Stimulated activated naive CD8-positive, alpha-beta T cell treated with anti-CD3 and anti-CD28 coated beads, Interleukin-15, Interleukin-2, amounts not matched to agents 100 U/mL and 50 U/mL, for 24 hours (primary cell): ENCODE results near the gene DLGAP4.
"Not testable (repeated sequence)": the region's sequence is repeated elsewhere in the genome, so short reads cannot be mapped to it uniquely, and the experiment has no call there.

Experiments used
- ATAC-seq: fragments of 150-1000 bp; cut with Tn5 transposase; one replicate; pipeline ENCODE4 v1.10.0; 2021
- DNase-seq: peaks from one replicate; pipeline ENCODE4 v3.0.0; 2021

DLGAP4 gene

DNA sequence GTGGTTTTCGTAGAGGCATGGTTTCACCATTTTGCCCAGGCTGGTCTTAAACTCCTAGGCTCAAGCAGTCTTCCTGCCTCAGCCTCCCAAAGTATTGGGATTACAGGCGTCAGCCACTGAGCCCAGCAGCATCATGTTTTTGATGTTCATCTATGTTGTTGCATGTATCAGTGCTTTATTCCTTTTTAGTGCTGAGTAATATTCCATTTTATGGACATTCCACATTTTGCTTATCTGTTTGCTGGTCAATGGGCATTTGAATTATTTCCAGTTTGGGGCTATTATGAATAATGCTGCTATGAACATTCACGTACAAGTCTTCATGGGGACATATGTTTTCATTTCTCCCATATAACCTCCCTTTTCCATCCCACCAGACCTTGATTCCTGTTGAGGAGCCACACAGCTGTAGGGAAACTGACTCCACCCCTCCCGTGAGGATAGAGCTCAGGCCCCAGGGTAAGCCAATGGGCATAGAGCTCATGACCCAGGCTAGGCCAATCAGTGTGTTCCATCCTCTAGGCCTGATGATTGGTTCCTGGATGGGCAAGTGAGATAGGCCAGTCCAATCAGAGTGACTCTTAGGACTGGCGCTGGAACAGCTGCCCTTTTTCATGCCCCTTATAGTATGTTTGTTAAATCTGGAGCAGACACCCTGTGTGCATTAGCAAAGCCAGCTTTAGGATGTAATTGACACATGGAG lies 49.5 kb downstream of the DLGAP4 start:
- no peak for ATAC-seq
- DNase-seq, result no peak

DNA sequence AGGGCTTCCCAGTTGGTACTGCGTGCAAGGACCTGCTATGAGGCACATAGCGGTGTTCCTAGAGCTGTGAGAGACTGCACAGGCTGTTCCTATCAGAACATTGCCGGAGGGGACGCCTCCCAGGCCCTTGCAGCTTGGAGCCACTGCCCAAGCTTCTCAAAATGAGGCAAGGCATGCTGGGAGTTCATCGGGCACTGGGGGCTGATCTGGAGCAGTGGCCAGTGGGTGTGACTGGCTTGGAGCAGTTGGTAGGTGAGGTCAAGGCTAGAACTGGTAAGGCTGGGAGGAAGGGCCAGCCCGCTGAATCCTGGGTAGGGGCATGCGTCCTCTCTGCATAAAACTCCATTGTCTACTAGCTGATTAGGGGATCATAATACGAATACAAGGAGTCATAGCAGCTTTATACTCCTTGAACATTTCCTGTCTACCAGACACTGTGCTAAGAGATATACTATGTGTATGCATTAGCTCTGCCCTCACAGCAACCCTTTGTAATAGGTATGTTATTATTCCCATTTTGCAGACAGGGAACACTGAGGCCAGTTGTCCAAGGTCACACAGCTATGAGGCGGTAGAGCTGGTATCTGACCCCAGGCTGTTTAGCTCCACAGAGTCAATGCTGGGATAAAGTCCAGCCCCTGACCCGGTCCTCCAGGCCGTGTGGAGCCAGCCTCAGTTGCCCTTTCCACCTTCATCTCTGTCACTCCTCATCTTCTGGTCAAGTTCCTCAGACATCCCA lies 53.7 kb downstream of the DLGAP4 start:
- ATAC-seq (no peak), DNase-seq (no peak)

- no peak for ATAC-seq
These were observed 54.3 kb downstream of the DLGAP4 start for GRCh38 chr20:36360429-36360828.

GRCh38 chr20:36361406-36361805 lies 55.3 kb downstream of the DLGAP4 start:
- ATAC-seq (no peak), DNase-seq (no peak)

More at GRCh38 chr20:36360429-36360828, 54.3 kb downstream of the DLGAP4 start:
- DNase-seq, result no peak

DNA sequence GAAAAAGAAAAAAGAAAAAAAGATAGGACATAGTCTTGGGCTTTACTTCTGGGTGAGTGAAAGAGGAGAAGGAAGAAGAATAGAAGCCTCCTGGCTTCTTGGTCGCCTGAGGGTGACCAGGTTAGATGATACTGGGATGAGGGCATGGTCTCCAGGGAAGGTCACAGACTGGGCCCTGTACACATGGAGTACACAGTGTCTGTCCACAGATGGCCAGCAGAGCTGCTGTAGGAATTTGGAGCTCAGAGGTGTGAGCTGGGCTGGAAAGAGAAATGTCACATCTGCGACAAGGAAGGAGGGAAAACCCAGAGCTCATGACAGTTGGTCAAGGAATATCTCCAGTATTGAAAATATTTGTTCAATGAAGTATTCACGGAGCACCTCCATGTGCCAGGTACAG lies 56.1 kb downstream of the DLGAP4 start:
- ATAC-seq (no peak), DNase-seq (no peak)

DNA sequence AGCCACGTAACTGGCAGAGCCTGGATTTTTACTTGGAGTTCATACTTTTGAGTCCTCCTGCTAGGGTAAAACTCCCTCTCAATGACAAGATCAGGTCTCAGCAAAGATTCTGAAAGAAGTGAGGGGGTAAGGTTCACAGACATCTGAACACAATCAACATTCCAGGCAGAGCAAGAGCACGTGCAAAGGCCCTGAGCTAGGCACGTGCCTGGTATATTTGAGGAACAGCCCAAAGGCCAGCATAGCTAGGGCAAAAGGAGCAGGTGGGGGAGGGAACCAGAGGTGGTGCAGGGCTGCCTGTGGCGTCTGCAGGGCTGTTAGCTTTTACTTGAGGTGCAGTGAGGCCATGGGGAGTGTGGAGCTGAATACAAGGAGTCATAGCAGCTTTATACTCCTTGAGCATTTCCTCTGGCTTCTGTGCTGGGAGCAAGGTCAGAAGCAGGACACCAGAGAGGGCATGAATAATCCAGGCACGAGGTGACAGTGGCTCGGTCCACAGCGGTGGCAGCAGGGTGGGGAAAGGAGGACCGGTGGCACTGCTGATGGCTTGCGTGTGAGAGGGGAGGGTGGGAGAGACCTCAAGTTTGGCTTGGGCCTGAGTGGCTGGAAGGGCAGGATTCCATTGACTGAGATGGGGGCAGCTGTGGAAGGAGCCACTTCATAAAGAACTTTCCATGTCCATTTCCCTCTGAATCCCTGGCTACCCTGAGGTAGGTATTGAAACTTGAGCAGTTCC lies 57.0 kb downstream of the DLGAP4 start:
- DNase-seq, result no peak
- no peak for ATAC-seq

DNA sequence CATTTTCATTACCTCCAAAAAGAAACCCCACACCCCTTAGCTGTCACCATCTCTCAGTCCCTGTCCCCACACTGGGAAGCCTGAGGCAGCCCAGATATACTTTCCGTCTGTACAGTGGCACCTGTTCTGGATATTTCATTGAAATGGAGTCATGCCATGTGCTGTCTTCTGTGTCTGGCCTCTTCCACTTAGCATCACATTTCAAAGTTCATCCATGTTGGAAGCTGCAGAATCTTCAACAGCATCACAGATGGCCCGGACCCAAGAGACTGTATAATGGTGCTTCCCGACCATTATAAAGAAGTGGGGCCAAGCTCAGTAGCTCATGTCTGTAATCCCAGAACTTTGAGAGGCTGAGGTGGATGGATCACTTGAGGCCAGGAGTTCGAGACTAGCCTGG lies 58.4 kb downstream of the DLGAP4 start:
- DNase-seq, result no peak

GRCh38 chr20:36366623-36367369 lies 60.7 kb downstream of the DLGAP4 start:
- DNase-seq, result no peak
- ATAC-seq, result no peak

More for the DNA sequence above, 58.4 kb downstream of the DLGAP4 start:
- ATAC-seq, result no peak

GRCh38 chr20:36367370-36367745 lies 61.2 kb downstream of the DLGAP4 start:
- no peak for DNase-seq
- ATAC-seq, result no peak

- no peak for DNase-seq
- no peak for ATAC-seq
These were observed 62.0 kb downstream of the DLGAP4 start for GRCh38 chr20:36367907-36368799.

DNA sequence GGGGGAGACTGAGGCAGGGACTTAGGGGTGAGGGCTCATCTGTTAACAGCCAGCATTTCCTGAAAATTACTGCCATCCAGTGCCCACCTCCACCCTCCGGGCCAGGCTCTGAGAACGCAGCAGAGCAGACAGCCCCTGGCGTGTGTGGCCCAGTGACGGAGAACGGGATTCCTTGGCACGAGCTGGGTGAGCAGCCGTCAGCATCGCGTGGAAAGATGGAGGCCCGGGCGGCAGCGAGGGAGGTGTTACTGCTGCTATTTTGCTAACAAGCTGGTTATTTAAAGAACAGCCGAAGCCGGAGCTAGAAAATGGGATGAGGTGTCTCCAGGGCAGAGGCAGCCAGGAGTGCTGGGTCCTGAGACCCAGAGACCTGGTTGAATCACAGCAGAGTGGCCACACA lies 62.7 kb downstream of the DLGAP4 start:
- ATAC-seq, result no peak

GRCh38 chr20:36369739-36370138 lies 63.6 kb downstream of the DLGAP4 start:
- ATAC-seq (no peak), DNase-seq (no peak)

More for the DNA sequence above, 62.7 kb downstream of the DLGAP4 start:
- no peak for DNase-seq

DNA sequence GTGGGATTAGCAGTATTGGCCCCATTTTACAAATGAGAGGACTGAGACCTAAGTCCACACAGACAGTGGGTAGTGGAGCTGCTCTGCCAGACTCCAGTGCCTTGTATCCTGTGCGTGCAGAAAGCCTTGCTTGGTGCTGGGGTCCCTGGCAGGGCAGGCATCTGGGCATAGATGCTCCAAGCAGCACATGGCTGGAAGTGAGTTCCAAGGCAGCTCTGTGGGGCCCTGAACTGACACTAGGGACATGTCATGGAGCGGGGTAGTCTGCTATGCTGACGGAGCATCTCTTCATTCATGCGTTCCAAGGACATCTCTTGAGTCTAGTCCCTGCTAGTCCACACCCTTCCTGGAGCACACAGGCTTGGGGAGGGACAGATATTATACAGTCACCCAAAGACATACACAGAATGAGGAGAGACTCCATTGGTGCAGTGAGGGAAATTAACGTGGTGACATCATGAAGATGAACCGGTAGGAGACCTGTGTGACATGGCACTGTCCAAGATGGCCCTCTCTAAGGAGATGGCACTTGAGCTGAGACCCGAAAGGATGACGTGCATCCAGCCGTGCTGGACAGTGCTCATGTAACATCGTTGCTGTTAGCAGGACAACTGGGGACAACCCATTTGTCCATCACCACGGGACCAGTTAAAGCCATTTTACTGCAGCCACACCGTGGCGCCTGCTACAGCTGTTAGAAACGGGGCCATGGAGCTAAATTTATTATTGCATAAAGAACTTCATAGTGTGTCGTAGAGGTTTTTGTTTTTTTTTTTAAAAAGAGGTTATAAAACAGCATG lies 65.1 kb downstream of the DLGAP4 start:
- DNase-seq, result no peak
- ATAC-seq, result no peak

- ATAC-seq, result no peak
- no peak for DNase-seq
These were observed 66.5 kb downstream of the DLGAP4 start for GRCh38 chr20:36372666-36373065.

GRCh38 chr20:36373089-36373488 lies 67.0 kb downstream of the DLGAP4 start:
- no peak for ATAC-seq

DNA sequence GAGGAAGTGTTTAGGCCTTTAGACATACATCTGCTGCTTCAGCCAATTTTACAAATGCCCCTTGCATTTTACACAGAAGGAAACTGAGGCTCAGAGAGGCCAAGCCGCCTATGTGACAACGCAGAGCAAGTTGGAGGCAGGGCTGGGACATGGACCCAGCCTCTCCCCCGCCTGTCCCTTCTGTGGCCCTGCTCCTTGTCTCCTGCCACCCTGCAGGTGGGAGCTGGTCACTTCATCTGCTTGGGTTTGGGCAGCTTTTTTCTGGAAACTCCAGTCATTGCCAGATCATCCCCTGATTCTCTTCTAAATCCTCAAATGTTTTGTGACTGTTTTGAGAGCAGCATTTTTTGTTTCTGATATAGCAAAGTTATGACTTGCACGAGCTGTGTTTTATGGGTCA lies 68.9 kb downstream of the DLGAP4 start:
- ATAC-seq (no peak), DNase-seq (no peak)

More at GRCh38 chr20:36373089-36373488, 67.0 kb downstream of the DLGAP4 start:
- DNase-seq, result no peak

DNA sequence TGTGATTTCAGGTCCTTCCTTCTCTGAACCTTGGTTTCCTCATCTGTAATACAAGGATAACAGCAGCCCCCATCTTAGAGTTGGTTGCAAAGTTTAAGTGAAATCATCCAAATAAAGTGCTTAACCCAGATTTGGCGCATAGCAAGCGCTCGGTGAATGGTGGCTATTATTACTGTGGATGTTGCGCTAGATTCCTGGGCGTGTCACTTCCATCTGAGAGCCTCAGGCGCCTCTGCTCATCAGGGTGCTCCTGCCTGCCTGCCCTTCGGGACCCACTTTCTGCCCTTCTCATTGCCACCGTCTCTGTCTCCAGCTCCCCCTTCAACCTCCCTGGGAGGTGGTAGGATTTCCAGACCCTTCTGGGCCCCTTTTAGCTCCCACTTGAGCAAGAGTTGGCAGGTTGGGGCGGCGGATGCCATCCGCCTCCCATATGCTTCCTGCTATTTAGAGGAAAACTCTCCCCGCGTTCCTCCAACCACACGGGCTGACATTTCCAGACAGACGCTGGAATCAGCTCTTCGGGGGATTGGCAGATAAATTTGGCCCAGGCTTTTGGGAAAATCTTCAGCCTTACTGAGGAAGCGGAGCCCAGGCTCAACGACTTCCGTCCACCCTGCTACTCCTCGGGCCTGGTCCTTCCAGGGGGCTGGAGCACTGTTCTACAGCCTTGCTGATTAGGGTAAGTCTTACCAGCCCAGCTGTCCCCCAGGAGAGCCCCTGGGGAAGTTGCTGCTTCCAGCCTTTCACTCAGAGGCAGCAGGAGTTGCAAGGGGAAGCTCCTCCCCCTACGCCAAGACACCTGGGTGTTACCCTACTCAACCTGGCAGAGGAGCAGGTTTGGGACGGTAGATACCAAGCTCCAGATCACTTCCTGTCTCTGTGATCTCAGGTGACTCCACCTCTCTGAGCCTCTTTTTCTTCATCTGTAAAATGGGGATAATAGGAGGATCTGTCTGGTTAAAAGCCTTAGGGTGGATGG lies 71.5 kb downstream of the DLGAP4 start:
- no peak for ATAC-seq
- no peak for DNase-seq

DNA sequence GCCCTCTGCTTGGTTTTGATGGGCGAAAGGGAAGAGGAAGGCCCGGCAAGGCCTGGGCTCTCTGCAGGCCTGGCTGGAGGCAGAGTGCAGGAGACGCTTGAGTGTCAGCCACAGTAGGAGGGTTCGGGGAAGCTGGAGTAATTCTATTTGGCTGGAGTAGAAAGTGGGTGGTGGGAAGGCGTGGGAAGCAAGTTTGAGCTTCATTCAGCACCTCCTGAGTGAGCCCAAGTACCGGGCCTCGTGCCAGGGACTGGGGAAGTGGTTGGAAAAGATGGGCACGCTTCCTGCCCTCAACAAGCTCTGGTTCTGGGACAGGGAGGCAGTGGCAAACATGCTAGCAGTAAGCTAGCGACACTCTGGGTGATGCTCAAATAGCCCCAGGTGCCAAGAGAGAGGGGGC lies 72.5 kb downstream of the DLGAP4 start:
- DNase-seq (no peak), ATAC-seq (no peak)

GRCh38 chr20:36379914-36380313 lies 73.8 kb downstream of the DLGAP4 start:
- ATAC-seq, DNase-seq: not testable (repeated sequence)
